ENCODE measurements around the gene POLR2C.

DNA sequence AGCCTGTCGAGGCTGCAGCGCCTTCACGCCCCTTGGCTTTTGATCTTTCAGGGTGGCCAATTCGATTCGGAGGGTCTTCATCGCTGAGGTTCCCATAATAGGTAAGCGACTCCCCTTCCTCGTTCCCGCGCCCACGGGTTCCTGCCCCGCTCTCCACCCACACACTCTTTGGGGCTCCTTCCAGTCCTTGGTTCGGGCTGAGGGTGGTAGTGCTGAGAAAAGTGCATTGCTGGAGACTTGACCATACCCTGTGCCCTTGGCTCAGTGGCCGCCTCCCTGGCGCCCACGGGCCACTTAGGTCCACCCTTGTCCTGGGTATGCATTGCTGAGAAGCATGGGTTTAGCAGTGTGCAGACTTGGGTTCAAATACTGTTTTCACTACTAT lies 491 bp downstream of the POLR2C start:
- TF ChIP-seq, protein P1, sequence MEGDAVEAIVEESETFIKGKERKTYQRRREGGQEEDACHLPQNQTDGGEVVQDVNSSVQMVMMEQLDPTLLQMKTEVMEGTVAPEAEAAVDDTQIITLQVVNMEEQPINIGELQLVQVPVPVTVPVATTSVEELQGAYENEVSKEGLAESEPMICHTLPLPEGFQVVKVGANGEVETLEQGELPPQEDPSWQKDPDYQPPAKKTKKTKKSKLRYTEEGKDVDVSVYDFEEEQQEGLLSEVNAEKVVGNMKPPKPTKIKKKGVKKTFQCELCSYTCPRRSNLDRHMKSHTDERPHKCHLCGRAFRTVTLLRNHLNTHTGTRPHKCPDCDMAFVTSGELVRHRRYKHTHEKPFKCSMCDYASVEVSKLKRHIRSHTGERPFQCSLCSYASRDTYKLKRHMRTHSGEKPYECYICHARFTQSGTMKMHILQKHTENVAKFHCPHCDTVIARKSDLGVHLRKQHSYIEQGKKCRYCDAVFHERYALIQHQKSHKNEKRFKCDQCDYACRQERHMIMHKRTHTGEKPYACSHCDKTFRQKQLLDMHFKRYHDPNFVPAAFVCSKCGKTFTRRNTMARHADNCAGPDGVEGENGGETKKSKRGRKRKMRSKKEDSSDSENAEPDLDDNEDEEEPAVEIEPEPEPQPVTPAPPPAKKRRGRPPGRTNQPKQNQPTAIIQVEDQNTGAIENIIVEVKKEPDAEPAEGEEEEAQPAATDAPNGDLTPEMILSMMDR (IDR thresholded peaks at IDR 0.05), result no peak
- no peak for TF ChIP-seq POLR2A (IDR thresholded peaks at IDR 0.05)
- TF ChIP-seq EP300 (IDR thresholded peaks at IDR 0.05), result no peak
